GM12878 (cell line): ENCODE measurements around the gene ESRRG.

Experiments used
- EZH2 ChIP-seq: IDR thresholded peaks from 2 replicates; pipeline ENCODE4 v1.6.1; 2012; ENCODE audit warnings: low read depth, mild to moderate bottlenecking, control low read depth, inconsistent platforms, low read length, borderline replicate concordance; ENCODE audit not compliant: control insufficient read depth
- MYB ChIP-seq: fragments of 150-350 bp; IDR thresholded peaks from 2 replicates; pipeline ENCODE4 v1.6.1; 2014; ENCODE audit warnings: mild to moderate bottlenecking, low read depth, low read length, borderline replicate concordance
- NFIC ChIP-seq: IDR thresholded peaks from 2 replicates; pipeline ENCODE4 v1.6.1; 2012; ENCODE audit warnings: low read depth, mild to moderate bottlenecking, inconsistent platforms, low read length, moderate library complexity
- RCOR1 ChIP-seq: conservative IDR thresholded peaks from 2 replicates; pipeline ENCODE4 v1.6.1; 2012; ENCODE audit warnings: low read depth, low read length, improper control_type of control experiment
- WRNIP1 ChIP-seq: IDR thresholded peaks from 2 replicates; pipeline ENCODE4 v1.6.1; 2011; ENCODE audit warnings: low read depth, low read length, improper control_type of control experiment, borderline replicate concordance
- TF ChIP-seq, protein P1 (sequence below), 3 experiments: IDR thresholded peaks in 2 of 3; conservative IDR thresholded peaks in 1 of 3; 2 replicates each; pipeline ENCODE4 v1.5.1; 2011; ENCODE audit warnings: low read depth in 3 of 3, low read length in 3 of 3, mild to moderate bottlenecking in 3 of 3, control low read depth in 2 of 3, moderate library complexity in 2 of 3, inconsistent platforms in 1 of 3, mixed read lengths in 1 of 3; ENCODE audit not compliant: control insufficient read depth in 2 of 3, insufficient read depth in 1 of 3; ENCODE audit errors: extremely low read depth in 1 of 3
- TF ChIP-seq, protein P2 (sequence below): fragments of 450-650 bp; formaldehyde crosslinking; IDR thresholded peaks from 2 replicates; pipeline ENCODE4 v1.4.0; 2020; ENCODE audit warnings: mild to moderate bottlenecking, moderate library complexity
- TF ChIP-seq, protein P3 (sequence below): IDR thresholded peaks from 2 replicates; pipeline ENCODE4 v1.6.1; 2011; ENCODE audit warnings: low read depth, low read length, improper control_type of control experiment, borderline replicate concordance

DNA sequence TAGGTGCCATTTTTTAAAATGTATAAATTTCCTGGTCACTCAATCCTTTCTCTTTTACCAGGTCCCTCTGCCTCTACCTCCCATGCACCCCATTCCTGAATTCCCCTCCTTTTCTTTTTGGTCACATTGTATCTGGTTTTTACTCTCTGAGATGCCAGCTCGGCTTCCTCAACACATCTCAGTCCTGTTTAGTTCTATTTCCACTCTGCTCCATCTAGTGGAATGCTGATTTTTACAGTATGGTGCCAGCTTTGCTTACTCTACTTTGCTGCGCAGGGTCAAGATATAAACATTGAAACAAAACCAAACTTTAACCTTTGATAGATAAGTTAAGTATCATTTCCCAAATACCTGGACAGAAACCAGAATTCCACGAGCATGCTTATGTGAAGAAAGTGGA is 96.0 kb downstream of the ESRRG start:
- TF ChIP-seq, protein P1, sequence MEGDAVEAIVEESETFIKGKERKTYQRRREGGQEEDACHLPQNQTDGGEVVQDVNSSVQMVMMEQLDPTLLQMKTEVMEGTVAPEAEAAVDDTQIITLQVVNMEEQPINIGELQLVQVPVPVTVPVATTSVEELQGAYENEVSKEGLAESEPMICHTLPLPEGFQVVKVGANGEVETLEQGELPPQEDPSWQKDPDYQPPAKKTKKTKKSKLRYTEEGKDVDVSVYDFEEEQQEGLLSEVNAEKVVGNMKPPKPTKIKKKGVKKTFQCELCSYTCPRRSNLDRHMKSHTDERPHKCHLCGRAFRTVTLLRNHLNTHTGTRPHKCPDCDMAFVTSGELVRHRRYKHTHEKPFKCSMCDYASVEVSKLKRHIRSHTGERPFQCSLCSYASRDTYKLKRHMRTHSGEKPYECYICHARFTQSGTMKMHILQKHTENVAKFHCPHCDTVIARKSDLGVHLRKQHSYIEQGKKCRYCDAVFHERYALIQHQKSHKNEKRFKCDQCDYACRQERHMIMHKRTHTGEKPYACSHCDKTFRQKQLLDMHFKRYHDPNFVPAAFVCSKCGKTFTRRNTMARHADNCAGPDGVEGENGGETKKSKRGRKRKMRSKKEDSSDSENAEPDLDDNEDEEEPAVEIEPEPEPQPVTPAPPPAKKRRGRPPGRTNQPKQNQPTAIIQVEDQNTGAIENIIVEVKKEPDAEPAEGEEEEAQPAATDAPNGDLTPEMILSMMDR (IDR thresholded peaks at IDR 0.05 in 2 of 3, conservative IDR thresholded peaks at IDR 0.05 in 1 of 3; ENCODE audit: control insufficient read depth in 2 of 3, extremely low read depth in 1 of 3, insufficient read depth in 1 of 3, low read depth in 3 of 3, low read length in 3 of 3): no peak
- TF ChIP-seq, protein P2, sequence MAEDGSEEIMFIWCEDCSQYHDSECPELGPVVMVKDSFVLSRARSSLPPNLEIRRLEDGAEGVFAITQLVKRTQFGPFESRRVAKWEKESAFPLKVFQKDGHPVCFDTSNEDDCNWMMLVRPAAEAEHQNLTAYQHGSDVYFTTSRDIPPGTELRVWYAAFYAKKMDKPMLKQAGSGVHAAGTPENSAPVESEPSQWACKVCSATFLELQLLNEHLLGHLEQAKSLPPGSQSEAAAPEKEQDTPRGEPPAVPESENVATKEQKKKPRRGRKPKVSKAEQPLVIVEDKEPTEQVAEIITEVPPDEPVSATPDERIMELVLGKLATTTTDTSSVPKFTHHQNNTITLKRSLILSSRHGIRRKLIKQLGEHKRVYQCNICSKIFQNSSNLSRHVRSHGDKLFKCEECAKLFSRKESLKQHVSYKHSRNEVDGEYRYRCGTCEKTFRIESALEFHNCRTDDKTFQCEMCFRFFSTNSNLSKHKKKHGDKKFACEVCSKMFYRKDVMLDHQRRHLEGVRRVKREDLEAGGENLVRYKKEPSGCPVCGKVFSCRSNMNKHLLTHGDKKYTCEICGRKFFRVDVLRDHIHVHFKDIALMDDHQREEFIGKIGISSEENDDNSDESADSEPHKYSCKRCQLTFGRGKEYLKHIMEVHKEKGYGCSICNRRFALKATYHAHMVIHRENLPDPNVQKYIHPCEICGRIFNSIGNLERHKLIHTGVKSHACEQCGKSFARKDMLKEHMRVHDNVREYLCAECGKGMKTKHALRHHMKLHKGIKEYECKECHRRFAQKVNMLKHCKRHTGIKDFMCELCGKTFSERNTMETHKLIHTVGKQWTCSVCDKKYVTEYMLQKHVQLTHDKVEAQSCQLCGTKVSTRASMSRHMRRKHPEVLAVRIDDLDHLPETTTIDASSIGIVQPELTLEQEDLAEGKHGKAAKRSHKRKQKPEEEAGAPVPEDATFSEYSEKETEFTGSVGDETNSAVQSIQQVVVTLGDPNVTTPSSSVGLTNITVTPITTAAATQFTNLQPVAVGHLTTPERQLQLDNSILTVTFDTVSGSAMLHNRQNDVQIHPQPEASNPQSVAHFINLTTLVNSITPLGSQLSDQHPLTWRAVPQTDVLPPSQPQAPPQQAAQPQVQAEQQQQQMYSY (CRISPR knock-in tag): no peak
- no peak for TF ChIP-seq RCOR1
- TF ChIP-seq, protein P3, sequence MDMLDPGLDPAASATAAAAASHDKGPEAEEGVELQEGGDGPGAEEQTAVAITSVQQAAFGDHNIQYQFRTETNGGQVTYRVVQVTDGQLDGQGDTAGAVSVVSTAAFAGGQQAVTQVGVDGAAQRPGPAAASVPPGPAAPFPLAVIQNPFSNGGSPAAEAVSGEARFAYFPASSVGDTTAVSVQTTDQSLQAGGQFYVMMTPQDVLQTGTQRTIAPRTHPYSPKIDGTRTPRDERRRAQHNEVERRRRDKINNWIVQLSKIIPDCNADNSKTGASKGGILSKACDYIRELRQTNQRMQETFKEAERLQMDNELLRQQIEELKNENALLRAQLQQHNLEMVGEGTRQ: no peak
- no peak for TF ChIP-seq NFIC
- TF ChIP-seq WRNIP1: no peak
- no peak for TF ChIP-seq MYB
- no peak for TF ChIP-seq EZH2
